Measurements from ENCODE around the gene PHF20. TPM values are rescaled to one million over a fixed set of nuclear protein-coding genes. Genes with fewer than 3 reads are reported as not detected.

The PHF20 gene
- total and polyA plus RNA-seq, 2 of the 13 experiments (the other 11 are each of a cell fraction or from before 2014, with no cell fraction given) = 22.8 to 34.1 TPM

GRCh38 chr20:35734374-35734773 lies 37.4 kb upstream of the PHF20 start (continued):
- no peak for TF ChIP-seq BRD4 (CRISPR knock-in tag; IDR thresholded peaks at IDR 0.05)
- TF ChIP-seq POLR2AphosphoS2 (IDR thresholded peaks at IDR 0.05; ENCODE audit: low read depth, low read length) = peak; percentile 48; the same call in 1 of the 2 replicates
- TF ChIP-seq POLR2A (IDR thresholded peaks at IDR 0.05; ENCODE audit: insufficient read depth in 1 of 2, low read depth in 2 of 2, low read length in 2 of 2) = peak in 1 of 2 experiments; percentile 72; a peak in 2 of 4 replicates
- no peak for TF ChIP-seq ZNF816 (CRISPR knock-in tag; IDR thresholded peaks at IDR 0.05; ENCODE audit: borderline replicate concordance)
- TF ChIP-seq PRPF4 (IDR thresholded peaks at IDR 0.05; ENCODE audit: low read depth, low read length, poor library complexity, severe bottlenecking) = no peak
- no peak for TF ChIP-seq ZFP41 (CRISPR knock-in tag; IDR thresholded peaks at IDR 0.05; ENCODE audit: borderline replicate concordance)
- TF ChIP-seq MXD4 (CRISPR knock-in tag; IDR thresholded peaks at IDR 0.05) = no peak
- no peak for TF ChIP-seq KDM2A (CRISPR knock-in tag; IDR thresholded peaks at IDR 0.05; ENCODE audit: borderline replicate concordance, low read depth)
- no peak for TF ChIP-seq ZNF350 (CRISPR knock-in tag; IDR thresholded peaks at IDR 0.05; ENCODE audit: borderline replicate concordance, low read depth)
- TF ChIP-seq, protein P1, sequence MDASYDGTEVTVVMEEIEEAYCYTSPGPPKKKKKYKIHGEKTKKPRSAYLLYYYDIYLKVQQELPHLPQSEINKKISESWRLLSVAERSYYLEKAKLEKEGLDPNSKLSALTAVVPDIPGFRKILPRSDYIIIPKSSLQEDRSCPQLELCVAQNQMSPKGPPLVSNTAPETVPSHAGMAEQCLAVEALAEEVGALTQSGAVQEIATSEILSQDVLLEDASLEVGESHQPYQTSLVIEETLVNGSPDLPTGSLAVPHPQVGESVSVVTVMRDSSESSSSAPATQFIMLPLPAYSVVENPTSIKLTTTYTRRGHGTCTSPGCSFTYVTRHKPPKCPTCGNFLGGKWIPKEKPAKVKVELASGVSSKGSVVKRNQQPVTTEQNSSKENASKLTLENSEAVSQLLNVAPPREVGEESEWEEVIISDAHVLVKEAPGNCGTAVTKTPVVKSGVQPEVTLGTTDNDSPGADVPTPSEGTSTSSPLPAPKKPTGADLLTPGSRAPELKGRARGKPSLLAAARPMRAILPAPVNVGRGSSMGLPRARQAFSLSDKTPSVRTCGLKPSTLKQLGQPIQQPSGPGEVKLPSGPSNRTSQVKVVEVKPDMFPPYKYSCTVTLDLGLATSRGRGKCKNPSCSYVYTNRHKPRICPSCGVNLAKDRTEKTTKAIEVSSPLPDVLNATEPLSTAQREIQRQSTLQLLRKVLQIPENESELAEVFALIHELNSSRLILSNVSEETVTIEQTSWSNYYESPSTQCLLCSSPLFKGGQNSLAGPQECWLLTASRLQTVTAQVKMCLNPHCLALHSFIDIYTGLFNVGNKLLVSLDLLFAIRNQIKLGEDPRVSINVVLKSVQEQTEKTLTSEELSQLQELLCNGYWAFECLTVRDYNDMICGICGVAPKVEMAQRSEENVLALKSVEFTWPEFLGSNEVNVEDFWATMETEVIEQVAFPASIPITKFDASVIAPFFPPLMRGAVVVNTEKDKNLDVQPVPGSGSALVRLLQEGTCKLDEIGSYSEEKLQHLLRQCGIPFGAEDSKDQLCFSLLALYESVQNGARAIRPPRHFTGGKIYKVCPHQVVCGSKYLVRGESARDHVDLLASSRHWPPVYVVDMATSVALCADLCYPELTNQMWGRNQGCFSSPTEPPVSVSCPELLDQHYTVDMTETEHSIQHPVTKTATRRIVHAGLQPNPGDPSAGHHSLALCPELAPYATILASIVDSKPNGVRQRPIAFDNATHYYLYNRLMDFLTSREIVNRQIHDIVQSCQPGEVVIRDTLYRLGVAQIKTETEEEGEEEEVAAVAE (CRISPR knock-in tag; IDR thresholded peaks at IDR 0.05; ENCODE audit: borderline replicate concordance) = no peak
- peak in 1 of 2 experiments; percentile 6; a peak in 1 of 4 replicates for TF ChIP-seq ATF4 (CRISPR knock-in tag; IDR thresholded peaks at IDR 0.05)
- no peak for TF ChIP-seq ZFAT (CRISPR knock-in tag; conservative IDR thresholded peaks at IDR 0.05)
- no peak for TF ChIP-seq KDM5A (IDR thresholded peaks at IDR 0.05; ENCODE audit: borderline replicate concordance, low read length)
- TF ChIP-seq NR1H2 (CRISPR knock-in tag; IDR thresholded peaks at IDR 0.05; ENCODE audit: borderline replicate concordance, low read depth) = no peak
- no peak for TF ChIP-seq ZSCAN25 (CRISPR knock-in tag; IDR thresholded peaks at IDR 0.05)
- TF ChIP-seq TAF1 (CRISPR knock-in tag; IDR thresholded peaks at IDR 0.05) = no peak
- TF ChIP-seq ZFX (CRISPR knock-in tag; IDR thresholded peaks at IDR 0.05; ENCODE audit: low read depth) = no peak
- peak; percentile 3; the same call in 1 of the 2 replicates for TF ChIP-seq ZNF460 (CRISPR knock-in tag; IDR thresholded peaks at IDR 0.05; ENCODE audit: borderline replicate concordance)
- TF ChIP-seq ZBTB10 (CRISPR knock-in tag; IDR thresholded peaks at IDR 0.05; ENCODE audit: borderline replicate concordance) = no peak
- no peak for TF ChIP-seq ESRRA (CRISPR knock-in tag; IDR thresholded peaks at IDR 0.05; ENCODE audit: low read depth)
